H9 (cell line): ENCODE measurements around the gene PCYT1A. TPM values are rescaled to one million over a fixed set of nuclear protein-coding genes. Genes with fewer than 3 reads are reported as not detected.

Experiments
- DNase-seq: peaks from one replicate; pipeline ENCODE4 v3.0.0-alpha.2; 2017
- H2AFZ ChIP-seq: one replicate; pipeline ENCODE4 v1.6.1; 2013; ENCODE audit warnings: mild to moderate bottlenecking, low read length, control low read depth, moderate library complexity
- H2AK5ac ChIP-seq: 2 replicates; pipeline ENCODE4 v1.6.1; 2013; ENCODE audit warnings: low read length, control low read depth, mixed read lengths; ENCODE audit not compliant: insufficient read length
- H2BK120ac ChIP-seq: one replicate; pipeline ENCODE4 v1.6.1; 2013; ENCODE audit warnings: low read depth, mild to moderate bottlenecking, low read length, control low read depth, inconsistent platforms; ENCODE audit not compliant: poor library complexity, severe bottlenecking
- H2BK12ac ChIP-seq: 2 replicates; pipeline ENCODE4 v1.6.1; 2013; ENCODE audit warnings: low read length, control low read depth, mixed read lengths, low read depth; ENCODE audit not compliant: insufficient read length
- H2BK15ac ChIP-seq: 2 replicates; pipeline ENCODE4 v1.6.1; 2013; ENCODE audit warnings: low read depth, low read length, control low read depth
- H2BK20ac ChIP-seq: one replicate; pipeline ENCODE4 v1.6.1; 2013; ENCODE audit warnings: low read depth, mild to moderate bottlenecking, low read length, control low read depth, inconsistent platforms; ENCODE audit not compliant: poor library complexity, severe bottlenecking
- H2BK5ac ChIP-seq: 2 replicates; pipeline ENCODE4 v1.6.1; 2013; ENCODE audit warnings: low read length, control low read depth, mixed read lengths; ENCODE audit not compliant: insufficient read length
- H3K14ac ChIP-seq: 2 replicates; pipeline ENCODE4 v1.6.1; 2013; ENCODE audit warnings: low read length, control low read depth; ENCODE audit not compliant: insufficient read depth
- H3K18ac ChIP-seq: 2 replicates; pipeline ENCODE4 v1.6.1; 2013; ENCODE audit warnings: low read depth, mild to moderate bottlenecking, mixed read lengths, low read length, control low read depth; ENCODE audit not compliant: insufficient read length
- H3K23ac ChIP-seq: 2 replicates; pipeline ENCODE4 v1.6.1; 2013; ENCODE audit warnings: low read length, control low read depth, mixed read lengths, low read depth; ENCODE audit not compliant: insufficient read length
- H3K23me2 ChIP-seq: 2 replicates; pipeline ENCODE4 v1.6.1; 2013; ENCODE audit warnings: low read depth, mild to moderate bottlenecking, mixed read lengths, low read length, control low read depth; ENCODE audit not compliant: insufficient read length, poor library complexity, severe bottlenecking
- H3K27ac ChIP-seq: 2 replicates; pipeline ENCODE4 v1.5.1; 2013; ENCODE audit warnings: low read length, control low read depth, mixed read lengths, low read depth; ENCODE audit not compliant: insufficient read length
- H3K27me3 ChIP-seq: 2 replicates; pipeline ENCODE4 v1.6.1; 2013; ENCODE audit warnings: low read length, control low read depth, inconsistent platforms; ENCODE audit not compliant: insufficient read depth
- H3K4ac ChIP-seq: 2 replicates; pipeline ENCODE4 v1.6.1; 2013; ENCODE audit warnings: low read depth, mild to moderate bottlenecking, control low read depth, inconsistent platforms, low read length, moderate library complexity
- H3K4me1 ChIP-seq: 2 replicates; pipeline ENCODE4 v1.6.1; 2013; ENCODE audit warnings: low read length, control low read depth, inconsistent platforms; ENCODE audit not compliant: insufficient read depth
- H3K4me2 ChIP-seq: 2 replicates; pipeline ENCODE4 v1.6.1; 2013; ENCODE audit warnings: low read length, control low read depth, mixed read lengths; ENCODE audit not compliant: insufficient read length, insufficient read depth
- H3K56ac ChIP-seq: 2 replicates; pipeline ENCODE4 v1.6.1; 2013; ENCODE audit warnings: low read depth, mild to moderate bottlenecking, mixed read lengths, low read length, control low read depth; ENCODE audit not compliant: insufficient read length
- H3K79me1 ChIP-seq: 2 replicates; pipeline ENCODE4 v1.6.1; 2013; ENCODE audit warnings: low read depth, mild to moderate bottlenecking, moderate library complexity, low read length, control low read depth, inconsistent platforms; ENCODE audit not compliant: insufficient read depth, poor library complexity, severe bottlenecking
- H3K79me2 ChIP-seq: 2 replicates; pipeline ENCODE4 v1.6.1; 2013; ENCODE audit warnings: low read length, control low read depth, inconsistent platforms; ENCODE audit not compliant: insufficient read depth
- H3K9ac ChIP-seq: 2 replicates; pipeline ENCODE4 v1.6.1; 2013; ENCODE audit warnings: low read length, control low read depth, mixed read lengths; ENCODE audit not compliant: insufficient read length; ENCODE audit errors: extremely low read depth
- H3K9me3 ChIP-seq: one replicate; pipeline ENCODE4 v1.6.1; 2013; ENCODE audit warnings: low read depth, low read length, inconsistent platforms; ENCODE audit not compliant: control insufficient read depth
- H3T11ph ChIP-seq: one replicate; pipeline ENCODE4 v1.6.1; 2013; ENCODE audit warnings: mild to moderate bottlenecking, low read length, control low read depth, inconsistent platforms
- H4K20me1 ChIP-seq: one replicate; pipeline ENCODE4 v1.6.1; 2013; ENCODE audit not compliant: control insufficient read depth, insufficient read length, insufficient read depth
- H4K5ac ChIP-seq: 2 replicates; pipeline ENCODE4 v1.6.1; 2013; ENCODE audit warnings: low read depth, mild to moderate bottlenecking, mixed read lengths, low read length, control low read depth; ENCODE audit not compliant: insufficient read length
- H4K8ac ChIP-seq: replicated peaks from 2 replicates; pipeline ENCODE4 v1.6.1; 2013; ENCODE audit warnings: low read length, control low read depth, mixed read lengths, low read depth; ENCODE audit not compliant: insufficient read length
- H4K91ac ChIP-seq: 2 replicates; pipeline ENCODE4 v1.6.1; 2013; ENCODE audit warnings: low read depth, mild to moderate bottlenecking, moderate library complexity, mixed read lengths, low read length, control low read depth; ENCODE audit not compliant: insufficient read length
- H3K27ac Mint-ChIP-seq, 3 experiments: 2 replicates in 2 of 3; 3 replicates in 1 of 3; pipeline ENCODE4 v1.8.0; 2020 to 2021; ENCODE audit warnings: mixed read lengths in 3 of 3, mild to moderate bottlenecking in 1 of 3, moderate library complexity in 1 of 3
- H3K27me3 Mint-ChIP-seq: 2 replicates; pipeline ENCODE4 v1.8.0; 2021; ENCODE audit warnings: low read depth, mild to moderate bottlenecking, moderate library complexity, mixed read lengths
- H3K36me3 Mint-ChIP-seq, 3 experiments: 2 replicates in 2 of 3; 3 replicates in 1 of 3; pipeline ENCODE4 v1.8.0; 2020 to 2021; ENCODE audit warnings: low read depth in 3 of 3, mixed read lengths in 3 of 3; ENCODE audit not compliant: insufficient read depth in 1 of 3
- H3K4me1 Mint-ChIP-seq, 2 experiments: 2 replicates each; pipeline ENCODE4 v1.8.0; 2020; ENCODE audit warnings: mixed read lengths in 2 of 2
- H3K4me3 Mint-ChIP-seq, 2 experiments: 2 replicates in 1 of 2; 3 replicates in 1 of 2; pipeline ENCODE4 v1.8.0; 2020 to 2021; ENCODE audit warnings: mild to moderate bottlenecking in 2 of 2, mixed read lengths in 2 of 2, moderate library complexity in 1 of 2
- H3K9me3 Mint-ChIP-seq, 2 experiments: 2 replicates in 1 of 2; 3 replicates in 1 of 2; pipeline ENCODE4 v1.8.0; 2020; ENCODE audit warnings: mild to moderate bottlenecking in 2 of 2, mixed read lengths in 2 of 2, moderate library complexity in 1 of 2
- WGBS: extraction: QIAGEN DNeasy Blood & Tissue Kit; methylation state at CpG from one replicate; pipeline ENCODE4 v1.1.7; 2013; ENCODE audit warnings: missing lambda C conversion rate, low lambda C conversion rate, mixed read lengths; ENCODE audit not compliant: insufficient read length; ENCODE audit errors: extremely low coverage; 5-methylcytosine and 5-hydroxymethylcytosine counted together
- total RNA-seq: library from RNA; stranded (reverse); gene quantifications from 2 replicates; pipeline ENCODE4 v1.2.1, GENCODE V29; 2021
- TF ChIP-seq, protein P1 (sequence below): fragments of 200-600 bp; sonication (generic); conservative IDR thresholded peaks from 3 replicates; pipeline ENCODE4 v1.8.0; 2021; ENCODE audit warnings: antibody characterized with exemption, mild to moderate bottlenecking

The PCYT1A gene
- total RNA-seq, 1 experiment from 2014 or later: 31.6 TPM

DNA sequence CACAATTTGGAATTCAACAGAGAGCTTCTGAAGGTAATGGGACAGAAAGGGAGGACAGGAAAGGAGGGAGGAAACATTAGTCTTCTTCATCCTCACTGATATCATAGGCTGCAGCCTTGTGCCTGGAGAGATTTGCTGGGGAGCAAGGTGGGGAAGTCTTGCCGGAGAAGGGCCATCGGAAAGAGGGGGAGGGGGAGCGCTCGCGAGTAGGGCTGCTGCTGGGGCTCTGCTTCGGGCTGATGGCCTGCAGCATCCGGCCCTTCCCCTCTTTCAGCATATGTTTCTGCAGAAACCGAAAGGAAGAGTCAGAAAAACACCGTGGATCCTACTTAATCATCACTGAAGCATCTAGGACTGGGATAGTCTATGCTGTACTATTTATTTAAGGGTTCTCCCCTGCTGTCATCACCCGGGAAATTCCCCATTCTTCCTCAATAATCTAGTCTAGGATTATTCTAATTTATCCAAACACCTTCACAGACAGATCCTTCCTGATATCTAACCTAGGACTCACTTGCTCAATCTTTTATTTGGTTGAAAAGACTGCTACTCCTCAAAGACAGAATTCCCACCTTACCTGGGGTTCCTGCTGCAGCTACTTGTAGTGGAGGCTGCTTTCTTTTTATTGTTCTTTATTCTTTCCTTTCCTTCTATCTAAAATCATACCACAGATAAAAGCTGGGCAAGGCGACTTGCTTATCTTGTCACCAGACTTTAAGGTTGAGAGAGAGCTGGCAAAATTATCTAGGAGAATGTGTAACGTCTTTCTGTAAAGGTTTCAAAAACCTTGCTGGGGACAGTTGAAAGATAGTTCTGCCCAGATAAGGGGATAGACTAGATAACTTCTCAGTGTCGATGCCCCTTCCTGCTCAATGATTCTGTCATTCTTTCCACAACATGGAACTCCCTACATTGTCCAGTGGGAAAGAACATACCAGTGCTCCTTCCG, 48.6 kb downstream of the PCYT1A start:
- no peak for DNase-seq
- Histone ChIP-seq H3T11ph (no peak overlapping the region), H3K14ac (no peak overlapping the region), H3K23me2 (no peaks in the 10 kb centered on the region), H3K27ac (no peak overlapping the region), H3K79me2 (no peaks in the 10 kb centered on the region), H3K4me1 (no peaks in the 10 kb centered on the region), H2BK15ac (no peak overlapping the region), H4K91ac (no peak overlapping the region), H4K8ac (no peak overlapping the region), H3K4me2 (no peak overlapping the region), H4K20me1 (peaks cover 2% of the 10 kb centered on the region), H3K56ac (no peak overlapping the region), H3K9me3 (no peaks in the 10 kb centered on the region), H2BK12ac (no peak overlapping the region), H3K27me3 (no peaks in the 10 kb centered on the region), H3K18ac (no peak overlapping the region), H2BK5ac (no peak overlapping the region), H3K79me1 (no peaks in the 10 kb centered on the region), H2BK120ac (no peak overlapping the region), H4K5ac (no peak overlapping the region), H2BK20ac (no peak overlapping the region), H3K23ac (no peak overlapping the region), H3K9ac (no peak overlapping the region), H3K4ac (no peak overlapping the region), H2AFZ (no peak overlapping the region), H2AK5ac (no peak overlapping the region)
- peaks cover 14 to 42% (median 21%) of the 10 kb centered on the region in 3 experiments; a peak in 6 of 7 replicates for H3K36me3 Mint-ChIP-seq
- no peak overlapping the region for H3K4me3 Mint-ChIP-seq
- WGBS: no CpG with 5 or more reads among the region's 14 CpGs
- H3K9me3 Mint-ChIP-seq: peaks cover 0 to 3% of the 10 kb centered on the region in 2 experiments; a peak in 1 of 5 replicates
- TF ChIP-seq, protein P1, sequence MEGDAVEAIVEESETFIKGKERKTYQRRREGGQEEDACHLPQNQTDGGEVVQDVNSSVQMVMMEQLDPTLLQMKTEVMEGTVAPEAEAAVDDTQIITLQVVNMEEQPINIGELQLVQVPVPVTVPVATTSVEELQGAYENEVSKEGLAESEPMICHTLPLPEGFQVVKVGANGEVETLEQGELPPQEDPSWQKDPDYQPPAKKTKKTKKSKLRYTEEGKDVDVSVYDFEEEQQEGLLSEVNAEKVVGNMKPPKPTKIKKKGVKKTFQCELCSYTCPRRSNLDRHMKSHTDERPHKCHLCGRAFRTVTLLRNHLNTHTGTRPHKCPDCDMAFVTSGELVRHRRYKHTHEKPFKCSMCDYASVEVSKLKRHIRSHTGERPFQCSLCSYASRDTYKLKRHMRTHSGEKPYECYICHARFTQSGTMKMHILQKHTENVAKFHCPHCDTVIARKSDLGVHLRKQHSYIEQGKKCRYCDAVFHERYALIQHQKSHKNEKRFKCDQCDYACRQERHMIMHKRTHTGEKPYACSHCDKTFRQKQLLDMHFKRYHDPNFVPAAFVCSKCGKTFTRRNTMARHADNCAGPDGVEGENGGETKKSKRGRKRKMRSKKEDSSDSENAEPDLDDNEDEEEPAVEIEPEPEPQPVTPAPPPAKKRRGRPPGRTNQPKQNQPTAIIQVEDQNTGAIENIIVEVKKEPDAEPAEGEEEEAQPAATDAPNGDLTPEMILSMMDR: no peak
- peak overlapping the region in 2 of 3 experiments; percentile 28 to 34; a peak in 2 of 7 replicates for H3K27ac Mint-ChIP-seq
- peaks cover 0 to 8% of the 10 kb centered on the region in 2 experiments; a peak in 2 of 4 replicates for H3K4me1 Mint-ChIP-seq
- no peaks in the 10 kb centered on the region for H3K27me3 Mint-ChIP-seq
